HEK293 (cell line): ENCODE results near the gene RGS13.

Source experiments
- CTCF ChIA-PET: fragments of 350-600 bp; formaldehyde crosslinking; extraction: SDS; loops from one replicate; lab custom pipeline; 2021; ENCODE audit warnings: antibody characterized with exemption; lab: Yijun Ruan, JAX
- POLR2A ChIA-PET: fragments of 300-600 bp; formaldehyde crosslinking; extraction: SDS; loops from one replicate; lab custom pipeline; 2020; ENCODE audit warnings: antibody characterized with exemption, inconsistent platforms; lab: Yijun Ruan, JAX
- H3K27ac ChIP-seq: fragments of 200-500 bp; sonication (Bioruptor generic); 2 replicates; pipeline ENCODE4 v1.5.1; 2014; ENCODE audit warnings: low read depth, low read length, control low read depth, inconsistent platforms; ENCODE audit errors: extremely low read depth
- H3K36me3 ChIP-seq, 2 experiments: fragments of 200-500 bp in 1 of 2; sonication (Bioruptor generic) in 1 of 2; 1 replicate in 1 of 2; 2 replicates in 1 of 2; pipeline ENCODE4 v1.5.1; 2014 to 2017; ENCODE audit warnings: inconsistent platforms in 2 of 2, low read length in 2 of 2; ENCODE audit not compliant: control insufficient read depth in 2 of 2, insufficient read depth in 1 of 2
- H3K4me1 ChIP-seq: fragments of 200-500 bp; sonication (Bioruptor generic); 2 replicates; pipeline ENCODE4 v1.5.1; 2014; ENCODE audit warnings: mild to moderate bottlenecking, low read length, inconsistent platforms; ENCODE audit not compliant: control insufficient read depth, insufficient read depth
- H3K4me3 ChIP-seq: 2 replicates; pipeline ENCODE4 v1.5.1; 2011; ENCODE audit warnings: low read depth, mild to moderate bottlenecking, control low read depth, low read length, moderate library complexity
- H3K9me3 ChIP-seq: fragments of 200-500 bp; sonication (Bioruptor generic); 2 replicates; pipeline ENCODE4 v1.5.1; 2014; ENCODE audit warnings: low read depth, low read length, inconsistent platforms; ENCODE audit not compliant: control insufficient read depth, insufficient read depth
- AEBP2 ChIP-seq: fragments of 450-650 bp; formaldehyde crosslinking; IDR thresholded peaks from 2 replicates; pipeline ENCODE4 v1.5.1; 2016; ENCODE audit warnings: missing biosample characterization, missing genetic modification characterization, borderline replicate concordance
- EGR2 ChIP-seq: fragments of 450-650 bp; formaldehyde crosslinking; IDR thresholded peaks from 2 replicates; pipeline ENCODE4 v1.5.1; 2016; ENCODE audit warnings: low read depth, missing biosample characterization, missing genetic modification characterization
- ELK4 ChIP-seq: IDR thresholded peaks from 2 replicates; pipeline ENCODE4 v1.6.1; 2011; ENCODE audit warnings: mild to moderate bottlenecking, low read depth, low read length, borderline replicate concordance
- FEZF1 ChIP-seq: fragments of 450-650 bp; formaldehyde crosslinking; IDR thresholded peaks from 2 replicates; pipeline ENCODE4 v1.5.1; 2016; ENCODE audit warnings: missing biosample characterization, missing genetic modification characterization
- GLIS2 ChIP-seq: fragments of 450-650 bp; formaldehyde crosslinking; IDR thresholded peaks from 2 replicates; pipeline ENCODE4 v1.5.1; 2016; ENCODE audit warnings: missing biosample characterization, missing genetic modification characterization
- OSR2 ChIP-seq: fragments of 450-650 bp; formaldehyde crosslinking; IDR thresholded peaks from 2 replicates; pipeline ENCODE4 v1.5.1; 2016; ENCODE audit warnings: missing biosample characterization, missing genetic modification characterization
- PRDM4 ChIP-seq: fragments of 450-650 bp; formaldehyde crosslinking; IDR thresholded peaks from 2 replicates; pipeline ENCODE4 v1.5.1; 2017; ENCODE audit warnings: missing biosample characterization, missing genetic modification characterization
- SALL2 ChIP-seq: fragments of 450-650 bp; formaldehyde crosslinking; IDR thresholded peaks from 2 replicates; pipeline ENCODE4 v1.5.0; 2017; ENCODE audit warnings: missing biosample characterization, mild to moderate bottlenecking, missing genetic modification characterization, borderline replicate concordance
- ZBTB17 ChIP-seq: fragments of 450-650 bp; formaldehyde crosslinking; IDR thresholded peaks from 2 replicates; pipeline ENCODE4 v1.5.1; 2016; ENCODE audit warnings: missing biosample characterization, missing genetic modification characterization
- ZBTB26 ChIP-seq: fragments of 450-650 bp; formaldehyde crosslinking; optimal IDR thresholded peaks from 2 replicates; pipeline ENCODE3; 2016; ENCODE audit warnings: missing biosample characterization, mild to moderate bottlenecking, missing genetic modification characterization
- ZEB2 ChIP-seq: fragments of 450-650 bp; formaldehyde crosslinking; IDR thresholded peaks from 2 replicates; pipeline ENCODE4 v1.5.1; 2016; ENCODE audit warnings: missing biosample characterization, missing genetic modification characterization
- ZNF174 ChIP-seq: fragments of 450-650 bp; formaldehyde crosslinking; IDR thresholded peaks from 2 replicates; pipeline ENCODE4 v1.5.0; 2017; ENCODE audit warnings: missing biosample characterization, mild to moderate bottlenecking, missing genetic modification characterization
- ZNF24 ChIP-seq: fragments of 450-650 bp; formaldehyde crosslinking; IDR thresholded peaks from 2 replicates; pipeline ENCODE4 v1.5.1; 2016; ENCODE audit warnings: missing biosample characterization, missing genetic modification characterization
- ZNF266 ChIP-seq: fragments of 450-650 bp; formaldehyde crosslinking; IDR thresholded peaks from 2 replicates; pipeline ENCODE4 v1.5.1; 2016; ENCODE audit warnings: missing biosample characterization, missing genetic modification characterization, low read depth
- ZNF274 ChIP-seq, 2 experiments: fragments of 200-500 bp in 1 of 2; fragments of 450-650 bp in 1 of 2; sonication (Bioruptor generic) in 1 of 2; formaldehyde crosslinking in 1 of 2; IDR thresholded peaks; 2 replicates each; pipeline versions ENCODE4 v1.5.1 to v1.6.1; 2014 to 2016; ENCODE audit warnings: borderline replicate concordance in 1 of 2, inconsistent platforms in 1 of 2, low read length in 1 of 2, missing biosample characterization in 1 of 2, missing genetic modification characterization in 1 of 2
- ZNF311 ChIP-seq: fragments of 450-650 bp; formaldehyde crosslinking; IDR thresholded peaks from 2 replicates; pipeline ENCODE4 v1.5.1; 2017; ENCODE audit warnings: missing biosample characterization, missing genetic modification characterization, borderline replicate concordance
- ZNF394 ChIP-seq: fragments of 450-650 bp; formaldehyde crosslinking; IDR thresholded peaks from 2 replicates; pipeline ENCODE4 v1.5.1; 2016; ENCODE audit warnings: missing biosample characterization, missing genetic modification characterization, mild to moderate bottlenecking, moderate library complexity, borderline replicate concordance
- ZNF449 ChIP-seq: fragments of 450-650 bp; formaldehyde crosslinking; IDR thresholded peaks from 2 replicates; pipeline ENCODE4 v1.5.1; 2017; ENCODE audit warnings: missing biosample characterization, mild to moderate bottlenecking, missing genetic modification characterization, moderate library complexity
- ZNF621 ChIP-seq: fragments of 450-650 bp; formaldehyde crosslinking; IDR thresholded peaks from 2 replicates; pipeline ENCODE4 v1.5.1; 2017; ENCODE audit warnings: missing biosample characterization, missing genetic modification characterization
- ZNF660 ChIP-seq: fragments of 450-650 bp; IDR thresholded peaks from 2 replicates; pipeline ENCODE4 v1.5.1; 2018; ENCODE audit warnings: missing biosample characterization, mild to moderate bottlenecking, missing genetic modification characterization
- ZNF677 ChIP-seq: fragments of 450-650 bp; IDR thresholded peaks from 2 replicates; pipeline ENCODE4 v1.5.0; 2018; ENCODE audit warnings: missing biosample characterization, mild to moderate bottlenecking, missing genetic modification characterization, moderate library complexity

The RGS13 gene

GRCh38 chr1:192635939-192636338 is at the start of gene RGS13:
TSS of gene RGS13 (plus strand) at chr1:192636147. CDS start at chr1:192644335, 8,188 bp downstream.
- Histone ChIP-seq H3K4me3 (no peak within 1 kb of the TSS), H3K36me3 (no peaks in the 10 kb centered on the region)
- TF ChIP-seq ZNF660: no peak
- TF ChIP-seq, all 188 proteins: peak for 0
- ChIA-PET POLR2A (no interaction called here), CTCF (no interaction called here)
- H3K4me1 ChIP-seq: no peaks in the 10 kb centered on the region
- no peaks in the 10 kb centered on the region for H3K9me3 ChIP-seq
- no peak within 1 kb of the TSS for H3K27ac ChIP-seq

GRCh38 chr1:192587386-192588266 is 48.3 kb upstream of the RGS13 start:
- POLR2A ChIA-PET: no interaction called here
- Histone ChIP-seq H3K9me3 (no peaks in the 10 kb centered on the region), H3K4me1 (no peaks in the 10 kb centered on the region), H3K36me3 (no peaks in the 10 kb centered on the region), H3K4me3 (no peak overlapping the region), H3K27ac (no peak overlapping the region)
- CTCF ChIA-PET: interaction anchor here (0.6 kb wide), 2 partner anchors 213 to 531 kb away, joined by 3 to 7 read pairs; no protein-coding TSS in a partner anchor
- TF ChIP-seq EGR2 (tag by site-specific recombination) (no peak), GLIS2 (tag by site-specific recombination) (no peak), ZNF24 (tag by site-specific recombination) (no peak), FEZF1 (no peak), ZNF174 (tag by site-specific recombination) (no peak)

GRCh38 chr1:192588546-192588945 is 47.4 kb upstream of the RGS13 start:
- H3K4me1 ChIP-seq: no peaks in the 10 kb centered on the region
- POLR2A ChIA-PET: no interaction called here
- H3K36me3 ChIP-seq: no peaks in the 10 kb centered on the region
- CTCF ChIA-PET: no interaction called here
- no peaks in the 10 kb centered on the region for H3K9me3 ChIP-seq
- no peak overlapping the region for H3K27ac ChIP-seq
- H3K4me3 ChIP-seq: no peak overlapping the region
- TF ChIP-seq ZBTB17 (tag by site-specific recombination) (no peak), ZNF449 (tag by site-specific recombination) (no peak), ELK4 (no peak), ZEB2 (tag by site-specific recombination) (no peak), ZNF394 (tag by site-specific recombination) (no peak), PRDM4 (tag by site-specific recombination) (no peak), ZNF274 (IDR thresholded peaks at IDR 0.05; ENCODE audit: low read length) (no peak), ZNF274 (tag by site-specific recombination; IDR thresholded peaks at IDR 0.05; ENCODE audit: borderline replicate concordance) (no peak), ZBTB26 (no peak), ZNF266 (no peak), ZNF677 (no peak), AEBP2 (tag by site-specific recombination) (no peak), SALL2 (tag by site-specific recombination) (no peak), ZNF621 (no peak), OSR2 (tag by site-specific recombination) (no peak), ZNF311 (tag by site-specific recombination) (no peak)
